Spleen (tissue), 7 donors: ENCODE measurements around the gene FRMD4B.

Source experiments
- CTCF ChIP-seq, 11 experiments: fragments of 200-600 bp in 7 of 11; fragments of 450-650 bp in 4 of 11; sonication (generic) in 4 of 11; IDR thresholded peaks in 8 of 11; conservative IDR thresholded peaks in 3 of 11; 1 replicate in 7 of 11; 2 replicates in 4 of 11; pipeline versions ENCODE4 v1.4.0 to v1.8.0; 2016 to 2021; ENCODE audit warnings: antibody characterized with exemption in 11 of 11, inconsistent platforms in 4 of 11, mild to moderate bottlenecking in 1 of 11
- POLR2AphosphoS5 ChIP-seq, 3 donors: sonication (generic); formaldehyde crosslinking; IDR thresholded peaks; one replicate each; pipeline ENCODE4 v1.5.1; 2017; ENCODE audit warnings: antibody characterized with exemption in 3 of 3
- donor health status: DM: no; HTN: no; CAD: no; lungs with moderate emphysema.
- donor health status: DM: no; HTN: no; CAD: no.
- donor health status: DM: no; HTN: no; CAD: no.

- no peak for TF ChIP-seq CTCF (IDR thresholded peaks at IDR 0.05 in 8 of 11, conservative IDR thresholded peaks at IDR 0.05 in 3 of 11)
- TF ChIP-seq POLR2AphosphoS5 (IDR thresholded peaks at IDR 0.05), result no peak
Observed at GRCh38 chr3:69249001-69249400, 136.9 kb downstream of the FRMD4B start.
